ENCODE measurements around the gene SCGB1D2.
"Not testable (repeated sequence)": the region's sequence is repeated elsewhere in the genome, so short reads cannot be mapped to it uniquely, and the experiment has no call there.

Gene SCGB1D2, protein sequence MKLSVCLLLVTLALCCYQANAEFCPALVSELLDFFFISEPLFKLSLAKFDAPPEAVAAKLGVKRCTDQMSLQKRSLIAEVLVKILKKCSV

GRCh38 chr11:62242021-62242420 lies at the start of gene SCGB1D2:
TSS of gene SCGB1D2 (plus strand) at chr11:62242239. CDS start at chr11:62242308, 69 bp downstream.
- ChIA-PET CTCF (interaction anchor here (0.8 kb wide), 1 partner anchor 319 kb away, joined by 5 read pairs; no protein-coding TSS in a partner anchor), POLR2A (ENCODE audit: low non-redundant PET) (no interaction called here)
- TF ChIP-seq CTCF (conservative IDR thresholded peaks at IDR 0.05; ENCODE audit: low read depth), result no peak
- DNase-seq (ENCODE audit: low spot score), result peak; percentile 5
- no peak within 1 kb of the TSS for H3K27ac ChIP-seq

GRCh38 chr11:62193952-62194351 lies 48.1 kb upstream of the SCGB1D2 start:
- CTCF ChIA-PET, result no interaction called here

DNA sequence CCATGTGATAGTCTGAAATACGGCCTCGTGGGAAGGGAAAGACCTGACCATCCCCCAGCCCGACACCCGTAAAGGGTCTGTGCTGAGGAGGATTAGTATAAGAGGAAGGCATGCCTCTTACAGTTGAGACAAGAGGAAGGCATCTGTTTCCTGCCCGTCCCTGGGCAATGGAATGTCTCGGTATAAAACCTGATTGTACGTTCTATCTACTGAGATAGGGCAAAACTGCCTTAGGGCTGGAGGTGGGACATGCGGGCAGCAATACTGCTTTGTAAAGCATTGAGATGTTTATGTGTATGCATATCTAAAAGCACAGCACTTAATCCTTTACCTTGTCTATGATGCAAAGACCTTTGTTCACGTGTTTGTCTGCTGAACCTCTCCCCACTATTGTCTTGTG lies 47.0 kb upstream of the SCGB1D2 start:
- H3K27ac ChIP-seq; CTCF ChIA-PET; POLR2A ChIA-PET (ENCODE audit: low non-redundant PET); DNase-seq (ENCODE audit: low spot score): not testable (repeated sequence)

More at GRCh38 chr11:62193952-62194351, 48.1 kb upstream of the SCGB1D2 start:
- TF ChIP-seq CTCF (conservative IDR thresholded peaks at IDR 0.05; ENCODE audit: low read depth), result no peak
- H3K27ac ChIP-seq, result no peak overlapping the region
- POLR2A ChIA-PET (ENCODE audit: low non-redundant PET), result no interaction called here
- DNase-seq (ENCODE audit: low spot score), result no peak

- no peak for TF ChIP-seq CTCF (conservative IDR thresholded peaks at IDR 0.05; ENCODE audit: low read depth)
- POLR2A ChIA-PET (ENCODE audit: low non-redundant PET), result no interaction called here
- CTCF ChIA-PET, result no interaction called here
- no peak overlapping the region for H3K27ac ChIP-seq
- DNase-seq (ENCODE audit: low spot score), result no peak
Observed at GRCh38 chr11:62195945-62196344, 46.1 kb upstream of the SCGB1D2 start.

DNA sequence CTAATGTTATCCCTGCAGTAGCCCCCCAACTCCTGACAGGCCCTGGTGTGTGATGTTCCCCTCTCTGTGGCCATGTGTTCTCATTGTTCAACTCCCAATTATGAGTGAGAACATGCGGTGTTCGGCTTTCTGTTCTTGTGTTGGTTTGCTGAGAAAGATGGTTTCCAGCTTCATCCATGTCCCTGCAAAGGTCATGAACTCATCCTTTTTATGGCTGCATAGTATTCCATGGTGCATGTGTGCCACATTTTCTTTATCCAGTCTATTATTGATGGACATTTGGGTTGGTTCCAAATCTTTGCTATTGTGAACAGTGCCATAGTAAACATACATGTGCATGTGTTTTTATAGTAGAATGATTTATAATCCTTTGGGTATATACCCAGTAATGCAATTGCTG lies 44.6 kb upstream of the SCGB1D2 start:
- H3K27ac ChIP-seq; POLR2A ChIA-PET (ENCODE audit: low non-redundant PET); DNase-seq (ENCODE audit: low spot score): not testable (repeated sequence)
- CTCF ChIA-PET, result interaction anchor here (0.6 kb wide), 1 partner anchor 15 kb away, joined by 3 read pairs; no protein-coding TSS in a partner anchor

GRCh38 chr11:62201376-62201775 lies 40.7 kb upstream of the SCGB1D2 start:
- ChIA-PET CTCF (interaction anchor here (1.3 kb wide), 1 partner anchor 16 kb away, joined by 3 read pairs; no protein-coding TSS in a partner anchor), POLR2A (ENCODE audit: low non-redundant PET) (no interaction called here)
- H3K27ac ChIP-seq, result no peak overlapping the region
- TF ChIP-seq CTCF (conservative IDR thresholded peaks at IDR 0.05; ENCODE audit: low read depth), result no peak
- DNase-seq (ENCODE audit: low spot score), result peak; percentile 22

DNA sequence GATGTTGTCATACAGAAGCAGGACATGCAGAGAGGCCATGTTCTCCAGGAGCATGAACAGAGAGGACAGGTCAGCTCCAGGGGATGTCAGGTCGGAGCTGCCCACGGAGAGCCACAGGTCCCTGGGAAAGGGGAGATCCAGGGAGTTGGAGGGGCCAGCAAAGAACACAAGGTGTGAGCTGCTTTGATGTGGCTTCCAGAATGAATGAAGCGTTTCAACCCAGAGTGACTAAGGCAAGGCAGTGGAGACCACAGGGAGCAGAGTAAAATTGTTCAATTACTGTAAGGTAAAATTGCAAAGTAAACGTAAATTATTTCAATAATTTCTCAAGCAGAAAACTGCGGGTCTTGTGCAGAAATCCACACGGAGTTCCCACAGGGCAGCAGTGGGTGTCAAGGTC lies 39.1 kb upstream of the SCGB1D2 start:
- ChIA-PET POLR2A (ENCODE audit: low non-redundant PET) (no interaction called here), CTCF (interaction anchor here (1.3 kb wide), 1 partner anchor 14 kb away, joined by 3 read pairs; no protein-coding TSS in a partner anchor)
- H3K27ac ChIP-seq, result no peak overlapping the region
- no peak for DNase-seq (ENCODE audit: low spot score)
- TF ChIP-seq CTCF (conservative IDR thresholded peaks at IDR 0.05; ENCODE audit: low read depth), result no peak

GRCh38 chr11:62204430-62204829 lies 37.6 kb upstream of the SCGB1D2 start:
- ChIA-PET CTCF (interaction anchor here (0.5 to 0.7 kb wide), 2 partner anchors 106 to 119 kb away, joined by 3 to 4 read pairs; no protein-coding TSS in a partner anchor), POLR2A (ENCODE audit: low non-redundant PET) (no interaction called here)
- TF ChIP-seq CTCF (conservative IDR thresholded peaks at IDR 0.05; ENCODE audit: low read depth), result no peak
- no peak overlapping the region for H3K27ac ChIP-seq
- no peak for DNase-seq (ENCODE audit: low spot score)
